Measurements from ENCODE around the gene PIP5K1C.

The PIP5K1C gene

GRCh38 chr19:3625996-3626472 is 74.2 kb downstream of the PIP5K1C start:
- DNase-seq (ENCODE audit: low read depth), result no peak

- no peak for DNase-seq (ENCODE audit: low read depth)
Measured at GRCh38 chr19:3623716-3624115, 76.6 kb downstream of the PIP5K1C start.

- DNase-seq (ENCODE audit: low read depth), result no peak
Measured at GRCh38 chr19:3622224-3622623, 78.0 kb downstream of the PIP5K1C start.

GRCh38 chr19:3621689-3622088 is 78.6 kb downstream of the PIP5K1C start:
- DNase-seq (ENCODE audit: low read depth), result no peak

GRCh38 chr19:3620817-3621547 is 79.3 kb downstream of the PIP5K1C start:
- no peak for DNase-seq (ENCODE audit: low read depth)

- no peak for DNase-seq (ENCODE audit: low read depth)
Measured at GRCh38 chr19:3620145-3620816, 80.0 kb downstream of the PIP5K1C start.

GRCh38 chr19:3619631-3620012 is 80.6 kb downstream of the PIP5K1C start:
- no peak for DNase-seq (ENCODE audit: low read depth)

GRCh38 chr19:3618811-3619630 is 81.2 kb downstream of the PIP5K1C start:
- no peak for DNase-seq (ENCODE audit: low read depth)

- no peak for DNase-seq (ENCODE audit: low read depth)
Measured at GRCh38 chr19:3618144-3618810, 82.0 kb downstream of the PIP5K1C start.

GRCh38 chr19:3617463-3617862 is 82.8 kb downstream of the PIP5K1C start:
- DNase-seq (ENCODE audit: low read depth), result peak; percentile 79

- DNase-seq (ENCODE audit: low read depth), result no peak
Measured at GRCh38 chr19:3615524-3616135, 84.6 kb downstream of the PIP5K1C start.

GRCh38 chr19:3614858-3615505 is 85.3 kb downstream of the PIP5K1C start:
- no peak for DNase-seq (ENCODE audit: low read depth)

GRCh38 chr19:3613818-3614661 is 86.2 kb downstream of the PIP5K1C start:
- no peak for DNase-seq (ENCODE audit: low read depth)

GRCh38 chr19:3612901-3613741 is 87.1 kb downstream of the PIP5K1C start:
- no peak for DNase-seq (ENCODE audit: low read depth)

GRCh38 chr19:3612330-3612729 is 87.9 kb downstream of the PIP5K1C start:
- no peak for DNase-seq (ENCODE audit: low read depth)

- no peak for DNase-seq (ENCODE audit: low read depth)
Measured at GRCh38 chr19:3611841-3612240, 88.4 kb downstream of the PIP5K1C start.

- no peak for DNase-seq (ENCODE audit: low read depth)
Measured at GRCh38 chr19:3610745-3611717, 89.2 kb downstream of the PIP5K1C start.

All from CMK (cell line).